NCI-H1105 (cell line): ENCODE results near the gene RASAL1.
"Not testable (repeated sequence)": the region's sequence is repeated elsewhere in the genome, so short reads cannot be mapped to it uniquely, and the experiment has no call there.

Source experiments
- DNase-seq: peaks from one replicate; lab custom pipeline; 2025; lab: John Stamatoyannopoulos, UW

Gene RASAL1

GRCh38 chr12:113117684-113118083, 17.9 kb downstream of the RASAL1 start:
- not testable (repeated sequence) for DNase-seq

GRCh38 chr12:113116875-113117274, 18.7 kb downstream of the RASAL1 start:
- DNase-seq = peak; percentile 94

- DNase-seq = no peak
Observed at GRCh38 chr12:113115455-113116126, 20.0 kb downstream of the RASAL1 start.

- no peak for DNase-seq
Observed at GRCh38 chr12:113114447-113115178, 20.9 kb downstream of the RASAL1 start.

- no peak for DNase-seq
Observed at GRCh38 chr12:113113397-113113796, 22.2 kb downstream of the RASAL1 start.

- DNase-seq = no peak
Observed at GRCh38 chr12:113112043-113112899, 23.3 kb downstream of the RASAL1 start.

- no peak for DNase-seq
Observed at GRCh38 chr12:113111247-113111646, 24.3 kb downstream of the RASAL1 start.

- DNase-seq = no peak
Observed at GRCh38 chr12:113109872-113110599, 25.5 kb downstream of the RASAL1 start.

- DNase-seq = no peak
Observed at GRCh38 chr12:113109360-113109759, 26.2 kb downstream of the RASAL1 start.

- no peak for DNase-seq
Observed at GRCh38 chr12:113108308-113108707, 27.3 kb downstream of the RASAL1 start.

- no peak for DNase-seq
Observed at GRCh38 chr12:113106361-113106760, 29.2 kb downstream of the RASAL1 start.

- DNase-seq = no peak
Observed at GRCh38 chr12:113105606-113106271, 29.8 kb downstream of the RASAL1 start.

- no peak for DNase-seq
Observed at GRCh38 chr12:113104953-113105510, 30.5 kb downstream of the RASAL1 start.

- no peak for DNase-seq
Observed at GRCh38 chr12:113103756-113104450, 31.7 kb downstream of the RASAL1 start.

- DNase-seq = no peak
Observed at GRCh38 chr12:113102811-113103210, 32.8 kb downstream of the RASAL1 start.

- DNase-seq = no peak
Observed at GRCh38 chr12:113101751-113102150, 33.8 kb downstream of the RASAL1 start.

- DNase-seq = no peak
Observed at GRCh38 chr12:113099764-113100163, 35.8 kb downstream of the RASAL1 start.

- no peak for DNase-seq
Observed at GRCh38 chr12:113099364-113099763, 36.2 kb downstream of the RASAL1 start.

- DNase-seq = peak; percentile 83
Observed at GRCh38 chr12:113098441-113099028, 37.0 kb downstream of the RASAL1 start.
